NCI-H1930 (cell line): ENCODE results near the gene GAN.

ENCODE experiments used
- DNase-seq, 2 experiments: peaks; one replicate each; lab custom pipeline; 2025; lab: John Stamatoyannopoulos, UW

GAN gene

GRCh38 chr16:81353895-81354294 is 39.1 kb downstream of the GAN start:
- no peak for DNase-seq

GRCh38 chr16:81357711-81358260 is 43.0 kb downstream of the GAN start:
- DNase-seq = no peak

GRCh38 chr16:81358860-81359259 is 44.1 kb downstream of the GAN start:
- no peak for DNase-seq

DNA sequence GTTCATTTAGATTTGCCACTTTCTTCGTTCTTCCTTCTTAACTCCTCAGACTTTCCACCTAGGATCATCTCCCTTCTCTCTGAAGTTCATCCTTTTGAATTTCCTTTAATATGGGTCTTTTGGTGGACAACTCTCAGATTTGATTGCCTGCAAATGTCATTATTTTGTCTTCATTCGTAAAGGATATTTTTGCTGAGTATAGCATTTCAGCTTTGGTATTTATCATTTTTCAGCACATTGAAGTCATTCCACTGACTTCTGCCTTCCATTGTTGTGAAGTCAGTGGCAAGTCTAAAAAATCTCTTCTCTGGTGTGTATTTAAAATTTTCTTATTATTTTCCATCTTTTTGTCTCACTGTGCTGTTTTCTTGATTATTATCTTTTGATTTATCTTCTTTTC is 45.4 kb downstream of the GAN start:
- no peak for DNase-seq

GRCh38 chr16:81365731-81366130 is 51.0 kb downstream of the GAN start:
- DNase-seq = no peak

GRCh38 chr16:81366316-81366932 is 51.7 kb downstream of the GAN start:
- no peak for DNase-seq

- DNase-seq = no peak
Observed at GRCh38 chr16:81367821-81368220, 53.1 kb downstream of the GAN start.

- DNase-seq = no peak
Observed at GRCh38 chr16:81369888-81370504, 55.2 kb downstream of the GAN start.

GRCh38 chr16:81371106-81371505 is 56.3 kb downstream of the GAN start:
- DNase-seq = no peak

GRCh38 chr16:81374550-81374949 is 59.8 kb downstream of the GAN start:
- DNase-seq = no peak

DNA sequence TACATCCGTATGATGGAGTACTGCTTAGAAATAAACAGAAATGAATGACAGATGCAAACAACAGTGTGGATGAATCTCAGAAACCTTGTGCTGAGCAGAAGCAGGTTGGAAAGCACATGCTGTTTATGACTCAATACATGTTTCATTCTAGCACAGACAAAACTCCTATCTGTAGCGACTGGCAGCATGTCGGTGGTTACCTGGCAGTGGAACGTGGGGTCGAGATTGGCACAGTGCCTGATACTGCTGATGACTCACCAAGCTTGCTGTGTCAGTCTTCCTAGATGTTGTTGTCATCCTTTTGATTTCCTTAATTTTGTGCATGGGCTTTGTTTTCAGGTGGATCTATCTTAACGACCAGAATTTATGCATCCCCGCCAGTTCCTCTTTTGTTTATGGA is 62.1 kb downstream of the GAN start:
- DNase-seq = no peak

- DNase-seq = no peak
Observed at GRCh38 chr16:81378049-81378448, 63.3 kb downstream of the GAN start.

DNA sequence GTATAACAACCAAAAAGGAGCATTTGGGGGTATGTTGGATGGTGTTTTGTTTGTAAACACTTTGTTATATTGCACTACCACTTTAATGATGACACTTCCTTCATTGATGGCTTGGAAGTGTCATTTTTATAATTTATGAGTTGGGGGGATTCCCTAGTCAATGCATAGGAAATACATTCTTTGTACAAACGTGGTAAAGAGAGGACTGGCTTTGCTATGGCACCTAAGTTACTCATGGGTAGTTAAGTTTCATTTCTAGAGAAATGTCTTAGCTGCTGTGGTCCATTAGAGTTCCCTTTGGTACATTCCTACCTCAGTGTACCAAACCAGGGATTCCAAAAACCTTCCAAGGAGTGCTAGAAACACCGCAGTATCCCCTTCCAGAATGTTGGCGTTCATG is 66.2 kb downstream of the GAN start:
- DNase-seq = no peak

GRCh38 chr16:81384006-81384405 is 69.2 kb downstream of the GAN start:
- no peak for DNase-seq

DNA sequence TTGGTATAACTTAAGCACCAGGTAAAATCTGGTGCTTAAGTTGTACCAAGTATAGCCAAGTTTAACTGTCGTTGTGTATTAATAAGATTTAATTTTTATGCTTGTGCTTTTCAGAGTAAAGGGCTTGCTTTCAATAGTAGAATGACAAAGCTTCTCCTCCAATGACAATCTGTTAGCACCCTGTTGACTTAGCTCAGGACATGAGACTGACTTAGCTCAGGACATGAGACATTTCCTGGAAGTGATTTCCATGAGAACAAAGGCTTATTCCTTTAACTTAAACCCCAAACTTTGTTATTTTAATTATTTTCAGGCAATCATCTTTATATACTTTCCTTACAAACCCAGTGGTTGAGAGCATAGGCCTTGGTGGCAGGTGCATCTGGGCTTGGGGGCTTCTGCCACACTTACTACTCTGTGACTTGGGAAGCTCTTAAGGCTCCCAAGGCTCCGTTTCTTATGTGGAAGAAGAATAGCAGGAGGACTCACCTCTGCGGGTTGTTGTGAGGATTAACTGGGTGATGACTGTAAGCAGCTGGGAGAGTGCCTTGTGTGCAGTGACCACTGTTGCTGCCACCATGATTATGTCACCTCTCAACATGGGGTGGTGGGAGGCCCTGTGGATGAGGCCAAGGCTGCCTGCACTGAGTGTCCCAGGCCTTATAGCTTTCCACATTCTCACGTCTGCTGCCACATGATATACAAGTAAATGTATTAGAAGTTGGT is 70.4 kb downstream of the GAN start:
- no peak for DNase-seq

DNA sequence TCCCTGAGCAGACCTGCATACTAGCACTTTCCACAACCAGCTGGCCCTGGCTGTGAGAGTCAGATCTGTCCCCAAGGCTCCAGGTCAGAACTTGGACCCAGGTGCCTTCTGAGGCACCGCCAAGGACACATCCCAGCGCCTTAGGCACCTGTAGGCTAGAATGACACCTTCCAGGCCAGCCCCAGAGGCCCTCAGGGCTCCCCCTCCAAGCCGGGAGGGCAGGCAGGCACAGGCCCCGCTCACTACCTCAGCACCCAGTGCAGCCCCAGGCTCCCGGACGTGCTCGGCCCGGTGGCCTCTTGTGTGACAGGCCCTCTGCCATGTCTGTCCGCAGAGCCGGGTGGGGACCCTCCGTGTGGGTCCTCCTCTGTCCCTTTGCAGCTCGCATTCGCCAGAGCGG is 73.6 kb downstream of the GAN start:
- no peak for DNase-seq

DNA sequence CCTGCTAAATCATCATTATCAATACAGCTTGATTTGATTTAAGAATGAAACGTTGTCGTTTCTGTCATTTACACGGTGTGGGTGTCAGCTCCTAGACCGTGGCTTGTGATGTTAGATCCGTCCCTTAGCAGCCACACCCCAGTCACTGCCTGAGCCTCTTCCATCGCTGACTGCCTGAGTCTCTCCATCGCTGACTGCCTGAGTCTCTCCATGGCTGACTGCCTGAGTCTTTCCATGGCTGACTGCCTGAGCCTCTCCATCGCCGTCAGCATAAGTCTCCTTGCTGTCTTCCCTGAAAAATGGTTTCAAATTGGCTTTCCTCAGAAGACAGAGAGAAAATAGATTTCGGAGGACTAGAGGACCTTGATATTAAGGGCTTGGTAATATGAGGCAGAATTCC is 76.1 kb downstream of the GAN start:
- DNase-seq = no peak

GRCh38 chr16:81392011-81392410 is 77.2 kb downstream of the GAN start:
- DNase-seq = no peak

- no peak for DNase-seq
Observed at GRCh38 chr16:81394416-81394815, 79.7 kb downstream of the GAN start.

DNA sequence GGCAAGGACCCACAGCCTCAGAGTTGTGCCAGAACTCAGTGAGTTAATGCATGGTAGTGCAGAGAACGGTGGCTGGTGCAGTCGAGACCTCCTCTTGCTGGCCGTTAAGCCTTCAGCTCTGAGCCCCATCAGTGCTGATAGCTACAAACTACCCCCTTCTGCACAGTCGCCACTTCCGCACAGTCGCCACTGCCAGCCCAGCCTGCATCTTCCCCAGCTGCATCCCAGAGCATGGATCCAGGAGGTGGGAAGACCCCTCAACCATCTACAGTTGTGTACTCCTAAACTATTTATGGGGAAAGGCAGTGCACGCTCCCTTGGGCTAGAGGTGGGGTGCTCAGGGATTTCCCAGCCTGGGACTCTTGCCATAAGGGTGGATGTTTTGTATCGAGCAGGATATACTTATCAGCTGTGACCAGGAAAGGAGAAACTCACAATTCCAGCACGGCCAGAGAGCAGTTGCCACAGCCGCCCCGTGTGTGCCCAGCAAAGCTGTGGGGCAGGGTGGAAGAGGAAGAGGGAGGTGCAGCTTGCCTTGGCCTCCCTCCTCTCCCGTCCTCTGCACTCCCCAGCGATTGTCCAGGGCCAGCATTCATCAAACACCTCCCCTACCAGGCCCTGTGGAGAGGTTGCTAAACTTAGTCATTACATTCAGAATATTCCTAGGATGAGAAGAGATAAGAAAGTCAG is 80.3 kb downstream of the GAN start:
- DNase-seq = no peak

DNA sequence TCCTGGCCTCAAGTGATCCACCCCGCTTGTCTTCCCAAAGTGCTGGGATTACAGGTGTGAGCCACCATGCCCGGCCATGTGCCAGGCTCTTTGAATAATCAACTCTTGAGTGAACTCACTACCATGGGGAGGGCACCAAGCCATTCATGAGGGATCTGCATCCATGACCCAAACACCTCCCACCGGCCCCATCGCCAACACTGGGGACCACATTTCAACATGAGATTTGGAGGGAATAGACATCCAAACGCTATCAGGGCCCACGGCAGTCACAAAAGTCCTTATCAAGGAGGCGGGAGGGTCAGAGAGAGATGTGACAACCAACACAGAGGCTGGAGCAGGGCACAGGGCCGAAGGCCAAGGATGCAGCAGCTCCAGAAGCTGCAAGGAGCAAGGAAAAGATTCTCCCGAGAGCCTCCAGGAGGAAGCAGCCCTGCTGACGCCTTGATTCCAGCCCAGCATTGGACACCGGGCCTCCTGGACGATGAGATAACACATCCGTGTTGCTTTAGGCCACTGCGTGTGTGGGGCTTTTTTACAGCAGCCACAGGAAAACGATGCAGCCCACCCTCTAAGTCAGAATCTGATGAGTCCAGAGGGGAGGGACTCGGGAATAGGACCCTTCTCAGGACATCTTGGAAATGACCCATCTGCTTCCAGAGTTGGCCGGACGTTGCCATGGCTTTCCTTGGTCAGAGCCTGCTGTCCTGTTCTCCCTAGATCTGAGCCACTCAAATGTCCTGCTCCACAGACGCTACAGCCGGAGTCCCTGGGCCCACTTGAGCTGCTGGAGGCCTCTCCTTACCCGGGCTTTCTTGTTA is 82.5 kb downstream of the GAN start:
- DNase-seq = no peak
